Endothelial cell (in vitro differentiated cells): ENCODE results near the gene AAK1. TPM values are rescaled to one million over a fixed set of nuclear protein-coding genes. Genes with fewer than 3 reads are reported as not detected.
A peak's percentile ranks its signal among the peaks of the same experiment; 100 is the strongest.

Experiments
- DNase-seq: peaks from one replicate; pipeline ENCODE4 v3.0.0; 2021; ENCODE audit warnings: low spot score
- H3K27ac Mint-ChIP-seq: one replicate; pipeline ENCODE4 v1.8.0; 2021; ENCODE audit warnings: mixed read lengths, inconsistent platforms; ENCODE audit not compliant: unreplicated experiment
- H3K27me3 Mint-ChIP-seq: one replicate; pipeline ENCODE4 v1.8.0; 2021; ENCODE audit warnings: mild to moderate bottlenecking, moderate library complexity, mixed read lengths, inconsistent platforms; ENCODE audit not compliant: unreplicated experiment
- H3K36me3 Mint-ChIP-seq: one replicate; pipeline ENCODE4 v1.8.0; 2021; ENCODE audit warnings: mild to moderate bottlenecking, low read depth, mixed read lengths, inconsistent platforms; ENCODE audit not compliant: unreplicated experiment
- H3K4me1 Mint-ChIP-seq: one replicate; pipeline ENCODE4 v1.8.0; 2021; ENCODE audit warnings: mild to moderate bottlenecking, mixed read lengths, inconsistent platforms; ENCODE audit not compliant: unreplicated experiment
- H3K4me3 Mint-ChIP-seq: one replicate; pipeline ENCODE4 v1.8.0; 2021; ENCODE audit warnings: mild to moderate bottlenecking, mixed read lengths, inconsistent platforms; ENCODE audit not compliant: unreplicated experiment
- H3K9me3 Mint-ChIP-seq: one replicate; pipeline ENCODE4 v1.8.0; 2021; ENCODE audit warnings: mixed read lengths, inconsistent platforms; ENCODE audit not compliant: unreplicated experiment
- CTCF ChIP-seq: fragments of 200-600 bp; sonication (generic); IDR thresholded peaks from one replicate; pipeline ENCODE4 v1.5.0; 2021; ENCODE audit warnings: antibody characterized with exemption; ENCODE audit not compliant: unreplicated experiment
- total RNA-seq: library from RNA; stranded (reverse); fragmentation: NEBNext Ultra II Directional; extraction: Animal tissue kit (Norgen Biotek cat#: 25700); gene quantifications from one replicate; pipeline ENCODE4 v1.2.1, GENCODE V29; 2021; ENCODE audit not compliant: unreplicated experiment

The AAK1 gene
- total RNA-seq, 1 donor from 2014 or later: 144 TPM

GRCh38 chr2:69585855-69586555 is 57.5 kb downstream of the AAK1 start:
- Mint-ChIP-seq H3K27me3 (peaks cover 4% of the 10 kb centered on the region), H3K4me1 (peaks cover 37% of the 10 kb centered on the region), H3K36me3 (no peaks in the 10 kb centered on the region), H3K9me3 (no peaks in the 10 kb centered on the region), H3K27ac (no peak overlapping the region), H3K4me3 (no peak overlapping the region)
- no peak for TF ChIP-seq CTCF
- DNase-seq: no peak

- no peak for TF ChIP-seq CTCF
- peaks cover 6% of the 10 kb centered on the region for H3K27me3 Mint-ChIP-seq
- peaks cover 31% of the 10 kb centered on the region for H3K4me1 Mint-ChIP-seq
- DNase-seq: no peak
- no peak overlapping the region for H3K27ac Mint-ChIP-seq
- peaks cover 7% of the 10 kb centered on the region for H3K36me3 Mint-ChIP-seq
- H3K4me3 Mint-ChIP-seq: no peak overlapping the region
- no peaks in the 10 kb centered on the region for H3K9me3 Mint-ChIP-seq
Measured at GRCh38 chr2:69584127-69584889, 59.2 kb downstream of the AAK1 start.

GRCh38 chr2:69583321-69583833 is 60.2 kb downstream of the AAK1 start:
- H3K4me1 Mint-ChIP-seq: peaks cover 38% of the 10 kb centered on the region
- no peak overlapping the region for H3K27ac Mint-ChIP-seq
- no peak overlapping the region for H3K4me3 Mint-ChIP-seq
- no peak for TF ChIP-seq CTCF
- no peak for DNase-seq
- H3K27me3 Mint-ChIP-seq: peaks cover 10% of the 10 kb centered on the region
- peaks cover 9% of the 10 kb centered on the region for H3K36me3 Mint-ChIP-seq
- no peaks in the 10 kb centered on the region for H3K9me3 Mint-ChIP-seq

GRCh38 chr2:69582582-69583176 is 60.9 kb downstream of the AAK1 start:
- H3K36me3 Mint-ChIP-seq: peaks cover 14% of the 10 kb centered on the region
- peak overlapping the region; percentile 43 for H3K4me3 Mint-ChIP-seq
- no peak for TF ChIP-seq CTCF
- DNase-seq: no peak
- H3K27me3 Mint-ChIP-seq: peaks cover 14% of the 10 kb centered on the region
- no peak overlapping the region for H3K27ac Mint-ChIP-seq
- H3K4me1 Mint-ChIP-seq: peaks cover 44% of the 10 kb centered on the region
- H3K9me3 Mint-ChIP-seq: no peaks in the 10 kb centered on the region
